Smooth muscle cell (in vitro differentiated cells): ENCODE data around the gene HS1BP3. TPM values are rescaled to one million over a fixed set of nuclear protein-coding genes. Genes with fewer than 3 reads are reported as not detected.

Source experiments
- DNase-seq: peaks from one replicate; lab custom pipeline; 2025; ENCODE audit not compliant: unreplicated experiment; lab: John Stamatoyannopoulos, UW
- H2AFZ ChIP-seq: fragments of 200-600 bp; sonication (generic); 2 replicates; pipeline ENCODE4 v1.6.0; 2016; ENCODE audit warnings: antibody characterized with exemption, low read depth, mild to moderate bottlenecking
- H3F3A ChIP-seq: fragments of 200-600 bp; sonication (generic); 2 replicates; pipeline ENCODE4 v1.6.0; 2017; ENCODE audit warnings: antibody characterized with exemption, low read depth
- H3K27ac ChIP-seq: fragments of 200-600 bp; sonication (generic); 2 replicates; pipeline ENCODE4 v1.5.1; 2016; ENCODE audit warnings: low read depth, mild to moderate bottlenecking
- H3K27me3 ChIP-seq: fragments of 200-600 bp; sonication (generic); 2 replicates; pipeline ENCODE4 v1.6.1; 2016; ENCODE audit warnings: low read depth, mild to moderate bottlenecking
- H3K36me3 ChIP-seq: fragments of 200-600 bp; sonication (generic); 2 replicates; pipeline ENCODE4 v1.5.1; 2016; ENCODE audit warnings: low read depth
- H3K4me1 ChIP-seq: fragments of 200-600 bp; sonication (generic); 2 replicates; pipeline ENCODE4 v1.5.1; 2016; ENCODE audit warnings: low read depth
- H3K4me2 ChIP-seq: fragments of 200-600 bp; sonication (generic); 2 replicates; pipeline ENCODE4 v1.6.0; 2016; ENCODE audit warnings: mild to moderate bottlenecking
- H3K4me3 ChIP-seq: fragments of 200-600 bp; sonication (generic); 2 replicates; pipeline ENCODE4 v1.5.1; 2016; ENCODE audit warnings: mild to moderate bottlenecking
- H3K79me2 ChIP-seq: fragments of 200-600 bp; sonication (generic); 2 replicates; pipeline ENCODE4 v1.6.0; 2016; ENCODE audit warnings: low read depth, mild to moderate bottlenecking
- H3K9ac ChIP-seq: fragments of 200-600 bp; sonication (generic); 2 replicates; pipeline ENCODE4 v1.6.0; 2016; ENCODE audit warnings: low read depth
- H3K9me3 ChIP-seq: fragments of 200-600 bp; sonication (generic); replicated peaks from 2 replicates; pipeline ENCODE4 v1.5.1; 2016; ENCODE audit warnings: low read depth
- H4K20me1 ChIP-seq: fragments of 200-600 bp; sonication (generic); 2 replicates; pipeline ENCODE4 v1.6.0; 2016; ENCODE audit warnings: low read depth
- CTCF ChIP-seq: fragments of 200-600 bp; sonication (generic); IDR thresholded peaks from 2 replicates; pipeline ENCODE4 v1.5.1; 2017; ENCODE audit warnings: borderline replicate concordance, mild to moderate bottlenecking, antibody characterized with exemption; ENCODE audit not compliant: insufficient read depth, poor library complexity, severe bottlenecking
- WGBS: methylation state at CpG from one replicate; pipeline ENCODE4 v1.1.7; 2016; ENCODE audit warnings: low lambda C conversion rate; 5-methylcytosine and 5-hydroxymethylcytosine counted together
- polyA plus RNA-seq: library from polyadenylated mRNA; unstranded; fragments of >200 nt; fragmentation: Nextera tagmentation; extraction: Ambion mirVana; gene quantifications from 2 replicates; pipeline ENCODE4 v1.2.1, GENCODE V29; 2016
- total RNA-seq: library from RNA; depleted of rRNA; stranded (reverse); fragments of >200 nt; gene quantifications from 2 replicates; pipeline ENCODE4 v1.2.3, GENCODE V29; 2014

Gene HS1BP3
- total and polyA plus RNA-seq, 2 experiments from 2014 or later, result 9.3 to 20.4 TPM

DNA sequence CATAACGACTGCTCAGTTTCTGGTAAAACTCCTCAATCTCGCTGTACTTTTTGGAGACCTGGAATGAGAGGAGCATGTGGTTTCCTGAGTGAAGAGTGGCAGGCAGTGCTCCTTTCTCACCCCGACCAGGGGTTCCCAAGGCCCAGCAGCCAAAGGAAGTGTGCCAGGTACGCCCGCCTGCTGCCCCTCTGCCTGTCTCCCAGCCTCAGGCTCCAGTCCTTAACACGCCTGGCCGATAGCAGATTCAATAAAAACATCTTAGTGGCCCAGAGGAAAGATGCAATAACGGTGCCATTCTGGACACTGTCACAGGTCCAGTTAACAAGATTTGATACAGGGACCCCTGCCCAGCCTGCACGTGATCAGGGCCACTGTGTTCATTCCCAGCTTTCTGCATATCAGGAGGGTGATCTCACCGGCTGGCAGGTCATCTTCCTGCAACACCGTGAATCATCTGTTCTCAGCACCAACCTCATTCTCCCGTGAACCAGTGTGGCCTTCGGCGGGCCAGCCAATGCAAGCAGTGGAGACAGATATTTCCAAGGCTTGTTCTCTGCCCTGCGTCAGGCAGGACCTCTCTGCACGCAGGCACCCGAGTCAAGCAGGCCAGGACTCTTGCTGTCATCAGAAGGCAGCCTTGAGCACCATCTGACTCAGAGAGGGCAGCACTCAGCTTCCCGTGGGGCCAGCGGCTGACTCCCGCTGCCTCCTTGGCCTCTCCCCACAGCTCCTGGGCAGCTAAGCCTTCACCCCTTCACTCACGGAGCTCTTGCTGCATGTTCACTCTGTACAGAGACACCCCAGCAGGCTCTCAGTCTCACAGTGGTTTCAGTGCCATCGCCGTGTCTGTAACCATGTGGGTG lies 9.5 kb downstream of the HS1BP3 start:
- no peaks in the 10 kb centered on the region for H3F3A ChIP-seq
- no peak for DNase-seq
- H4K20me1 ChIP-seq, result peaks cover 5% of the 10 kb centered on the region
- no peaks in the 10 kb centered on the region for H3K4me1 ChIP-seq
- no peak overlapping the region for H3K4me3 ChIP-seq
- H3K27ac ChIP-seq, result no peak overlapping the region
- H3K4me2 ChIP-seq, result no peak overlapping the region
- H3K79me2 ChIP-seq, result no peaks in the 10 kb centered on the region
- no peak overlapping the region for H2AFZ ChIP-seq
- H3K36me3 ChIP-seq, result no peaks in the 10 kb centered on the region
- no peaks in the 10 kb centered on the region for H3K27me3 ChIP-seq
- TF ChIP-seq CTCF, result no peak
- H3K9ac ChIP-seq, result no peak overlapping the region
- WGBS, result 88% methylated on average over 23 of the region's 23 CpGs
- H3K9me3 ChIP-seq, result no peaks in the 10 kb centered on the region

GRCh38 chr2:20640411-20641122 lies 10.3 kb downstream of the HS1BP3 start:
- Histone ChIP-seq H3K4me2 (no peak overlapping the region), H3K4me1 (peaks cover 1% of the 10 kb centered on the region), H3K4me3 (no peak overlapping the region), H3K27ac (no peak overlapping the region), H3K9ac (no peak overlapping the region), H3K36me3 (no peaks in the 10 kb centered on the region), H3K79me2 (no peaks in the 10 kb centered on the region), H2AFZ (no peak overlapping the region), H4K20me1 (peaks cover 5% of the 10 kb centered on the region), H3K27me3 (no peaks in the 10 kb centered on the region), H3K9me3 (no peaks in the 10 kb centered on the region), H3F3A (no peaks in the 10 kb centered on the region)
- no peak for TF ChIP-seq CTCF
- DNase-seq, result no peak
- WGBS, result 97% methylated on average over 14 of the region's 14 CpGs

GRCh38 chr2:20638646-20639430 lies 12.1 kb downstream of the HS1BP3 start:
- Histone ChIP-seq H4K20me1 (peaks cover 5% of the 10 kb centered on the region), H3F3A (no peaks in the 10 kb centered on the region), H3K4me1 (peaks cover 15% of the 10 kb centered on the region), H3K36me3 (no peaks in the 10 kb centered on the region), H3K27ac (no peak overlapping the region), H3K4me2 (no peak overlapping the region), H3K4me3 (no peak overlapping the region), H2AFZ (no peak overlapping the region), H3K9ac (no peak overlapping the region), H3K79me2 (no peaks in the 10 kb centered on the region), H3K9me3 (no peaks in the 10 kb centered on the region), H3K27me3 (no peaks in the 10 kb centered on the region)
- DNase-seq, result no peak
- no peak for TF ChIP-seq CTCF
- WGBS, result 95% methylated on average over 15 of the region's 15 CpGs
